GM18519 (cell line): ENCODE measurements around the gene SNAPIN.

Experiments used
- ATAC-seq: cut with Tn5 transposase; IDR thresholded peaks from one replicate; pipeline ENCODE4 v1.9.1; 2021; ENCODE audit warnings: mild to moderate bottlenecking, moderate library complexity; ENCODE audit not compliant: unreplicated experiment, low FRiP score

Gene SNAPIN

GRCh38 chr1:153658400-153659174, at the start of gene SNAPIN:
Gene SNAPIN, plus strand, starts transcription at chr1:153658703. Its CDS starts 41 bp downstream, at chr1:153658744.
- ATAC-seq, result peak; percentile 65

GRCh38 chr1:153608742-153609584, 49.5 kb upstream of the SNAPIN start:
- no peak for ATAC-seq

- ATAC-seq, result no peak
These were observed 49.0 kb upstream of the SNAPIN start for GRCh38 chr1:153609585-153609907.

GRCh38 chr1:153610334-153610733, 48.2 kb upstream of the SNAPIN start:
- no peak for ATAC-seq

- ATAC-seq, result no peak
These were observed 47.6 kb upstream of the SNAPIN start for GRCh38 chr1:153610811-153611301.

GRCh38 chr1:153611356-153611755, 47.1 kb upstream of the SNAPIN start:
- no peak for ATAC-seq

- no peak for ATAC-seq
These were observed 46.3 kb upstream of the SNAPIN start for GRCh38 chr1:153612111-153612754.

- ATAC-seq, result no peak
These were observed 45.7 kb upstream of the SNAPIN start, which contains the start of gene S100A16 for GRCh38 chr1:153612755-153613331. Gene S100A16, minus strand, starts transcription at chr1:153613137. Its CDS starts 4,986 bp downstream, at chr1:153608151.

- no peak for ATAC-seq
These were observed 45.1 kb upstream of the SNAPIN start for GRCh38 chr1:153613406-153613805.

- ATAC-seq, result no peak
These were observed 44.2 kb upstream of the SNAPIN start for GRCh38 chr1:153614189-153614900.

GRCh38 chr1:153614906-153615305, 43.6 kb upstream of the SNAPIN start:
- ATAC-seq, result no peak

GRCh38 chr1:153615406-153615805, 43.1 kb upstream of the SNAPIN start:
- no peak for ATAC-seq

GRCh38 chr1:153616144-153616916, 42.2 kb upstream of the SNAPIN start, which contains the start of gene S100A14:
Gene S100A14, minus strand, starts transcription at chr1:153616325. Its CDS starts 467 bp downstream, at chr1:153615858.
- no peak for ATAC-seq

GRCh38 chr1:153616917-153617311, 41.6 kb upstream of the SNAPIN start:
- ATAC-seq, result no peak

GRCh38 chr1:153617663-153618062, 40.8 kb upstream of the SNAPIN start:
- ATAC-seq, result no peak

- no peak for ATAC-seq
These were observed 39.3 kb upstream of the SNAPIN start for GRCh38 chr1:153619171-153619570.

GRCh38 chr1:153623101-153623500, 35.4 kb upstream of the SNAPIN start:
- ATAC-seq, result no peak

- ATAC-seq, result no peak
These were observed 33.4 kb upstream of the SNAPIN start for GRCh38 chr1:153624965-153625611.

GRCh38 chr1:153626477-153626903, 32.0 kb upstream of the SNAPIN start:
- ATAC-seq, result no peak
